ENCODE measurements around the gene SPATA31D1.

SPATA31D1 gene

DNA sequence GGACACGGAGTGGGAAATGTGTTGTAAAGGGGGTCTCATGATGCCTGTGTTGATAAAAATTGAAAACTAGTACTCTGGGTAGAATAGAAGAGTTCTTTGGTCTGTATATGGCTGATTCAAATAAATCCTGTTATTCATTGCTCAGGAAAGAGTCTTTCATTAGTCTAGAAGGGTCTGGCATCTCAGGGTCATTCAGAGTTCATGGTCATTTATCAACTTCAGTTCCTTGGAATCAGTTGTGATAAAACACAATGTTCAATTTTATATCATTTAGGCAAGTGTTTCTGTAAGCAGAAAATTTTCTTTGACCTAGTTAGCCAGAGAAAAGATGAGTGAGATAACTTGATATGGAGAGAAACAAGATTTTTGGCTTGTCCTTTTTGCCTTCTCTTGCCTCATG lies 36.3 kb downstream of the SPATA31D1 start:
- DNase-seq: no peak

GRCh38 chr9:82031538-82032280 lies 43.1 kb downstream of the SPATA31D1 start:
- no peak for DNase-seq

- DNase-seq: no peak
Observed at GRCh38 chr9:82034956-82035731, 46.6 kb downstream of the SPATA31D1 start.

- DNase-seq: no peak
Observed at GRCh38 chr9:82036086-82036485, 47.5 kb downstream of the SPATA31D1 start.

- no peak for DNase-seq
Observed at GRCh38 chr9:82037126-82037525, 48.6 kb downstream of the SPATA31D1 start.

DNA sequence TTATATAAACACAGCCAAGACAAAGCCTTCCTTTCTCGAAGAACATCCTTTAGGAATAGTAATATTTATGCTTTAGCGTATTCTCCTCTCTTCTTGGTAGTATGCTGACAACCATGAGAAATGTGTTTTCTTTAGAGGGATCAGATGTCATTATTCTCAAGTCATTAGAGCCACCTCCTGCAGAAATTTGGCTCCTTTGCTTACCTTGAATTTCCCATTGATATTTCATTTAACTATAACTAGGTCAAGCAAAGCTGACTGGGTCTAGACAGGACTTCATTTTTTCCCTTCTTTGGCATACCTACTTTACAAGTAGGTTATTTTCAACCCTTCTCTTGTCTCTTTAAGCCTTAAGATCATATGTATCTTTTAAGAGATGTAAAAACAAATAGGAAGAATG lies 50.3 kb downstream of the SPATA31D1 start:
- DNase-seq: no peak
